HG03066 (cell line): ENCODE data around the gene DEXI.

ENCODE experiments used
- ATAC-seq: cut with Tn5 transposase; IDR thresholded peaks from one replicate; pipeline ENCODE4 v1.9.1; 2021; ENCODE audit warnings: low read depth; ENCODE audit not compliant: unreplicated experiment

The DEXI gene

GRCh38 chr16:10902999-10903398 lies 39.3 kb downstream of the DEXI start:
- ATAC-seq, result no peak

- peak; percentile 70 for ATAC-seq
Observed at GRCh38 chr16:10897134-10897533, 45.1 kb downstream of the DEXI start.

- no peak for ATAC-seq
Observed at GRCh38 chr16:10896723-10897122, 45.5 kb downstream of the DEXI start.

GRCh38 chr16:10896165-10896564 lies 46.1 kb downstream of the DEXI start:
- ATAC-seq, result no peak

- ATAC-seq, result no peak
Observed at GRCh38 chr16:10895053-10895946, 47.0 kb downstream of the DEXI start.

GRCh38 chr16:10892782-10893318 lies 49.4 kb downstream of the DEXI start:
- no peak for ATAC-seq

- ATAC-seq, result no peak
Observed at GRCh38 chr16:10889855-10890254, 52.4 kb downstream of the DEXI start.

GRCh38 chr16:10888320-10888937 lies 53.8 kb downstream of the DEXI start:
- ATAC-seq, result no peak

- ATAC-seq, result no peak
Observed at GRCh38 chr16:10885246-10885645, 57.0 kb downstream of the DEXI start.

GRCh38 chr16:10883004-10883403 lies 59.3 kb downstream of the DEXI start:
- ATAC-seq, result no peak

- no peak for ATAC-seq
Observed at GRCh38 chr16:10881479-10882030, 60.7 kb downstream of the DEXI start.

GRCh38 chr16:10880594-10881452 lies 61.4 kb downstream of the DEXI start:
- no peak for ATAC-seq

- ATAC-seq, result no peak
Observed at GRCh38 chr16:10879681-10880589, 62.3 kb downstream of the DEXI start.
